ENCODE results near the gene PAIP2. TPM values are rescaled to one million over a fixed set of nuclear protein-coding genes. Genes with fewer than 3 reads are reported as not detected.

PAIP2 gene
- total RNA-seq, 1 donor from 2014 or later, result 66.0 TPM

DNA sequence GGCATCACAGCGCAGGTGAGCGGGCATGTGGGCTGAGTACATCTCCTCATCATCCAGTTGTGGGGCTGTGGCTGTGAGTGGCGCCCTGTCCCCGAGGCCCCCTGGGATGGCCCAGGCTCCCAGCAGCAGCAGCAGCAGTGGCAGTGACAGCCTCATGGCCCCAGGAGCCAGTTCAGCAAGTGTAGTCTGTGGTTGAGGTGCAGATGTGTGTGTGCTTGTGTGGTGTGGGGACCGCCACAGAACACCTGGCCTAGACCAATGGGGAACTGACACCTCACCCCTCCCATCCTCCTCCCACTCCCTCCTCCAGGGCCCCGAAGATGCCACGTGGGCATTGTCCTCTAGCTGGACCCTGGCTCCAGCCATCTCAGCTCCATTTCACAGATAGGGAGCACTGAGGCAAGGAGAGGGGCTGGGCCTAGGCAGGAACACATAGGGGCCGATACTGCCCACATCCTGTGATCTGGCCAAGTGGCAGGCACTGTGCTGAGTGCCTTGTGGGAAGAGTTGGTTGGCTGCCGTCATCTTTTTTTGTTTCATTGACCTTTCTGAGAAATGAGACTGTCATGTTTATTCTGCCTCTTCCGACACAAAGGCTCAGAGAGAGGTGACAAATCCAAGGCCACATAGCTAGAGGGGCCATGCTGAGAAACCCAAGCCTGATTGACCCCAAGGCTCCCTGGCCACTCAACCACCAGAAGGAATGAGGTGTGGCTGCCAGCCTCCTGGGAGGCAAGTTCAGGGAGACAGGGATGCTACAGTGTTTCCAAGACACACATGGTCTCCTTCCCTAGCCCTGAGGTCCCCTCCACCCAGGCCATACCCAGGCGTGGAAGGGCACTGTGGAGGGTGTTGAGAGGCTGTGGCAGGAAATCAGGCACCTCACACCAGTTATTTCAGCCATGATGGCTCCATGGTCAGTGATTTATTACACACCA lies 48.3 kb downstream of the PAIP2 start, which contains the start of gene MZB1:
Gene MZB1, minus strand, starts transcription at position 213 of the 938 bp plus-strand sequence. Its CDS starts 57 bp downstream, at position 156.
- Histone ChIP-seq H3K27ac (no peak within 1 kb of the TSS), H3K4me1 (peaks cover 55% of the 10 kb centered on the region), H3K27me3 (peaks cover 5% of the 10 kb centered on the region), H3K36me3 (no peaks in the 10 kb centered on the region), H3K9me3 (no peaks in the 10 kb centered on the region), H3K4me3 (no peak within 1 kb of the TSS)
- no peak for DNase-seq (ENCODE audit: extremely low spot score in 2 of 2)
- intact Hi-C loops (cut with DNase I), result no loop called here
- peak in 1 of 2 donors; percentile 46 for TF ChIP-seq POLR2AphosphoS5 (IDR thresholded peaks at IDR 0.05; ENCODE audit: insufficient read depth in 1 of 2, low read depth in 1 of 2)
- TF ChIP-seq CTCF (IDR thresholded peaks at IDR 0.05), result no peak
- no peak for TF ChIP-seq POLR2A (IDR thresholded peaks at IDR 0.05)

DNA sequence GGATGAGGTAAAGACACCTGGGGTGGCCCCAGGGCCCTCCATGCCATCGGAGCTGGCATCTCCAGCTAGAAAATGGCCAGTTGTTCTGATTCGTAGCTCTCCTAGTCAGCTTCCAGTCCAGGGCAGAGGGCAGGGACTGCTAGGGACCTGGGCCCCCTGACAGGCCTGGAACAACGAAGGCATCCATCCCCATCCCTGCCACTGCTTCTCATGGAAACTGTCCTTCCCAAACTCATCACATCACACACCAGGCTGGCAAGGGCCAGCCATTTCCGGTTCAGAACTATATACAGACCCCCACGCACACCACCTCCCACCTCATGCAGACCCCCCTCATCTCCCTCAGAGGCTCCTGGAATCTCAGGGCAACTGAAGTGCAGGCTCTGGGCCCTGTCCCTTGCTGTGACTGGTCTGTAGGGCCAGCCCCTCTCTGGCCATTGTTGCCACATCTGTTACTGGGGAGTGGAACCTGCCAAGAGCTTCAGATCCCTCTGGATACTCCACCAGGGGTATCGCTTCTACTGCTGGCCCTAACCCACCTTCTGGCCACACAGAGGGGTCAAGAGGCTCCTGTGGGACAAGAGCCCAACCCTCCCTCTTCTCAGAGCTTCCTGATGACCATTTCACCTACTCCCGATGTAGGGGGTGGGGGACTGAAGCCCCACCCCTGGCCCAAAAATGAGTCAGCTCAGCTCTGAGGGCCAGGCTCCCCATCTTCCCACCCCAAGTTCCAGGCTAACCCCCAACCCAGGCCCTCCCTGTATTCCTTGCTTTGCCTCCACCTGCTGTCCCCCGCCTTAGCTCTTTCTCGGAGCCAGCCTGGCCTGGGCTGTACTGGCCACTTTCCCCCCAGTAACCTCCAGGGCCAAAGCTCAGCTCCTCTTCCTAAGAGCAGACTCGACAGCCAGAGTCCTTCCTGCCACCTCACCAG lies 49.2 kb downstream of the PAIP2 start:
- no peak for TF ChIP-seq CTCF (IDR thresholded peaks at IDR 0.05)
- TF ChIP-seq POLR2A (IDR thresholded peaks at IDR 0.05), result no peak
- no peak for TF ChIP-seq POLR2AphosphoS5 (IDR thresholded peaks at IDR 0.05; ENCODE audit: insufficient read depth in 1 of 2, low read depth in 1 of 2)
- H3K4me1 ChIP-seq, result peaks cover 50% of the 10 kb centered on the region
- no peaks in the 10 kb centered on the region for H3K9me3 ChIP-seq
- H3K27me3 ChIP-seq, result peaks cover 5% of the 10 kb centered on the region
- DNase-seq (ENCODE audit: extremely low spot score in 2 of 2), result no peak
- no peaks in the 10 kb centered on the region for H3K36me3 ChIP-seq
- intact Hi-C loops (cut with DNase I), result no loop called here
- no peak overlapping the region for H3K27ac ChIP-seq
- no peak overlapping the region for H3K4me3 ChIP-seq

DNA sequence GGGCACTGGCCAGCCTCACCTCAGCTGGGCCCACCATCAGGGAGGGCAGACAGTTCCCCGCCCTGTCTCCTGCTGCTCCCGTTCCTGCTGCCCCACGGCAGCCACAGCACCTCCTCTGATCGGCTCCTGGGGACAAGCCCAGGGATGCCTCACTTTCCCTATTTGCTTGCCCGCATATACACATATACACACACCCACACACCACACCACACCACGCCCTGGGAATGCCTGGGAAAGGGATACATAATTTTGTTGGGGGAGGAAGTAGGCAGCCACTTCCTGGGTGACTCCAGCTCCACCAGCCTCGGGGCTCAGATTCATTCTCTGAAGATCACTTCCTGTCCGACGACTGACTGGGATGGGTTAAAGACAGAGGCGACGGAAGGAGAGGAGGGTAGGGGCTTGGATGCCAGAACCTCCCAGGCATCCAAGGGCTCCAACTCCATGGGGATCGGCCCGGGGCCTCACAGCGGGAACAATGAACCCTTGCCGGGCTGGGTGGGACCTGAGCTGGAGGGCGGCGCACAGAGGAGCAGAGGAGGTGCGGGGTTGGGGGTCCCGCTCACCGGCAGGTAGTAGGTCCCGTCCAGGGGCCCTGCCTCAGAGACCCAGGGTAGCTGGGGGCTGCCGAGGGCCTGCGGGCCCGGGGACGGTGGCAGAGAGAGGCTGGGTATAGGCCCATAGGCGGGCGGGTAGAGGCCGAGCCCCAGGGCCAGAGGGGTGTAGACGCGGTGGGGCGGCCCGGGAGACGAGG lies 50.1 kb downstream of the PAIP2 start:
- Histone ChIP-seq H3K9me3 (no peaks in the 10 kb centered on the region), H3K4me1 (peaks cover 49% of the 10 kb centered on the region), H3K27me3 (peaks cover 5% of the 10 kb centered on the region), H3K4me3 (peak overlapping the region; percentile 47 to 58), H3K27ac (peak overlapping the region; percentile 18), H3K36me3 (no peaks in the 10 kb centered on the region)
- intact Hi-C loops (cut with DNase I), result no loop called here
- peak in 1 of 2 donors; percentile 94 for DNase-seq (ENCODE audit: extremely low spot score in 2 of 2)
- no peak for TF ChIP-seq POLR2AphosphoS5 (IDR thresholded peaks at IDR 0.05; ENCODE audit: insufficient read depth in 1 of 2, low read depth in 1 of 2)
- TF ChIP-seq POLR2A (IDR thresholded peaks at IDR 0.05), result no peak
- no peak for TF ChIP-seq CTCF (IDR thresholded peaks at IDR 0.05)

DNA sequence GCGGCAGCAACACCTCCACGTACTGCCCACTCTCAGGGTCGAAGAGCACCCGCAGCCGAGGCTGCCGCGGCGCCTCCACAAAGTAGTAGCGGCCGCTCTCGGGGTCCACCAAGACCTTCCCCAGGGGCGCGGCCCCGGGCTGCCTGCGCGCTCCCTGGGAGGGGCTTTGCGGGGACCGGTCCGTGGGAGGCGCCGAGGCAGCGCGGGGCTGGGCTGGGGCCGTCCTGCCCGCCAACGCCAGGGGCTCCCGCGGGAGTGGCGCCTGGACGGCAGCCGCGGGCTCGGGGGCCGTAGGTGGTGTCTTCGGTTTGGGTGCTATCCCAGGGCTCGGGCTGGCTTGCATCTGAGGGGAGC lies 50.6 kb downstream of the PAIP2 start:
- peak overlapping the region; percentile 18 for H3K27ac ChIP-seq
- intact Hi-C loops (cut with DNase I), result no loop called here
- TF ChIP-seq CTCF (IDR thresholded peaks at IDR 0.05) (no peak), POLR2A (IDR thresholded peaks at IDR 0.05) (no peak), POLR2AphosphoS5 (IDR thresholded peaks at IDR 0.05; ENCODE audit: insufficient read depth in 1 of 2, low read depth in 1 of 2) (no peak)
- DNase-seq (ENCODE audit: extremely low spot score in 2 of 2), result no peak
- no peaks in the 10 kb centered on the region for H3K9me3 ChIP-seq
- H3K27me3 ChIP-seq, result peaks cover 5% of the 10 kb centered on the region
- peak overlapping the region; percentile 47 to 58 for H3K4me3 ChIP-seq
- H3K36me3 ChIP-seq, result no peaks in the 10 kb centered on the region
- H3K4me1 ChIP-seq, result peaks cover 49% of the 10 kb centered on the region
